Measurements from ENCODE around the gene DYNC1I1. TPM values are rescaled to one million over a fixed set of nuclear protein-coding genes. Genes with fewer than 3 reads are reported as not detected.

Gene DYNC1I1
- total RNA-seq, 3 donors from 2014 or later, result 0.41 to 42.6 (median 1.5) TPM

DNA sequence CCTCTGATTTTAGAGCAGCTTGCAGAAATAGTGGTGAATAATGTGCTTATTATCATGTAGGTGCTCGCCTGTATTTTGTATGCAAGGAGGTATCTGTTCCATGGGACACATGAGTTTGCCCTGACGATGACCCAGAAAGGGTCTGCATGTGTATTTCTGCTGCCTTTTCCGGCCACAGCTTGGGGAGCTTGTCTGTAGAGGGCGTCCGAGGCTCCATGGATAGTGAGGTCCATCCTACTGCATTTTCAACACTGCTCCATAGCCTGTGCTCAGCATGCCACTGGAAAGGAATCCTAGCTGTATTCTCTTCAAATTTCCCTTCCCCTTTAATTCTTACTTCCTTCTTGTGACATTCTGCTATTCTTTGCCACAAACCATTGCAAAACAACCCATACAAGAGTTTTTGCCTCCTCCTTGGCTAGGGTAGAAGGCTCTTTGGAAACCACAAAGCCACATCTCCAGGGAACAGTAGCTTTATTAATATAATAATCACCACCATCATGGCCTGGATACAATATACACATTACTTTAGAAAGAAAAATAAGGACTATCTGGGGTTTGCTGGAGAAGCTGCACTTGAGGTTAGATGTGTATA, 127.7 kb downstream of the DYNC1I1 start:
- Histone ChIP-seq H3K36me3 (ENCODE audit: low read depth) (no peaks in the 10 kb centered on the region), H3K4me3 (no peak overlapping the region), H3K9me3 (no peaks in the 10 kb centered on the region), H3K4me1 (ENCODE audit: low read depth) (no peaks in the 10 kb centered on the region)
- TF ChIP-seq, protein P1, sequence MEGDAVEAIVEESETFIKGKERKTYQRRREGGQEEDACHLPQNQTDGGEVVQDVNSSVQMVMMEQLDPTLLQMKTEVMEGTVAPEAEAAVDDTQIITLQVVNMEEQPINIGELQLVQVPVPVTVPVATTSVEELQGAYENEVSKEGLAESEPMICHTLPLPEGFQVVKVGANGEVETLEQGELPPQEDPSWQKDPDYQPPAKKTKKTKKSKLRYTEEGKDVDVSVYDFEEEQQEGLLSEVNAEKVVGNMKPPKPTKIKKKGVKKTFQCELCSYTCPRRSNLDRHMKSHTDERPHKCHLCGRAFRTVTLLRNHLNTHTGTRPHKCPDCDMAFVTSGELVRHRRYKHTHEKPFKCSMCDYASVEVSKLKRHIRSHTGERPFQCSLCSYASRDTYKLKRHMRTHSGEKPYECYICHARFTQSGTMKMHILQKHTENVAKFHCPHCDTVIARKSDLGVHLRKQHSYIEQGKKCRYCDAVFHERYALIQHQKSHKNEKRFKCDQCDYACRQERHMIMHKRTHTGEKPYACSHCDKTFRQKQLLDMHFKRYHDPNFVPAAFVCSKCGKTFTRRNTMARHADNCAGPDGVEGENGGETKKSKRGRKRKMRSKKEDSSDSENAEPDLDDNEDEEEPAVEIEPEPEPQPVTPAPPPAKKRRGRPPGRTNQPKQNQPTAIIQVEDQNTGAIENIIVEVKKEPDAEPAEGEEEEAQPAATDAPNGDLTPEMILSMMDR (IDR thresholded peaks at IDR 0.05), result no peak
- DNase-seq, result no peak
- intact Hi-C loops (cut with DNase I, micrococcal nuclease), result no loop called here
- no peak for ATAC-seq

GRCh38 chr7:95901006-95901405, 128.7 kb downstream of the DYNC1I1 start:
- Histone ChIP-seq H3K4me1 (ENCODE audit: low read depth) (no peaks in the 10 kb centered on the region), H3K9me3 (no peaks in the 10 kb centered on the region), H3K36me3 (ENCODE audit: low read depth) (no peaks in the 10 kb centered on the region), H3K4me3 (no peak overlapping the region)
- DNase-seq (no peak), ATAC-seq (no peak)
- TF ChIP-seq, protein P1 (IDR thresholded peaks at IDR 0.05), result no peak
- intact Hi-C loops (cut with DNase I, micrococcal nuclease), result no loop called here

DNA sequence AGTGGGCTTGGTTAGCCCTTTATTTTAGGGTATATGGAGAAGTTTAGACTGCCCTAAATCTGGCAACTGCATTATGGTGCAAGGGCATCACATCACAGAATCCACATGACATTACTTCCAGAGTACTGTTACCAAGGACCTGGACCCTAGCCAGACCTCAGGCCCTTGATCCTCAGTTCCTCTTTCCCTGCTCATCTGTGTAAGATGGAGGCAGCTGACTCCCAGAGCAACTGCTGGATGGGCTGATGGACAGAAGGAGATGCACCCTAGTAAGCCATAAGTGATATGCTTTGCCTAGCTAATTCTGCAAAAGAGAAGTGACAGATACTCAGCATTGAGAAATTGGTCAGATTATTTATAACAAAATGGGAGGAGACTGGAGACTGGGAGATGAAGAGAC, 131.7 kb downstream of the DYNC1I1 start:
- intact Hi-C loops (cut with DNase I, micrococcal nuclease), result no loop called here

DNA sequence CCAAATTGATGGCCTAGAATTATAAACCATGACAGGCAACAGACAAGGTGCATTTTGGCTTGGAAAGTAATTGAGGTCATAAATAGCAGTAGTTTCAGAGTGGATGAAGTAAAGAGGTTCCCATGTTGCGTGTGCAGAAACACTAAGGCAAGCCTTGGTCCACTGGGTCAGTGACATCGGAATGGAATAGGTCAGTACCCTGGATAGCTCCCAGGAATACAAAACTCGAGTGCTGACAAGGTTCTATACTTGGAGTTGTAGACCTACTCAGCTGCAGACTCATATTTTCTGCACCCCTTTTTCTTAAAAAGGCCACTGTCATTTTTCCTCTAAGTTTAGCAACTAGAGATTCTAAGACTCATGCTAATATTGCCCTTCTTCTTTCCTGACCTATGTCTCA, 132.8 kb downstream of the DYNC1I1 start:
- ATAC-seq (no peak), DNase-seq (no peak)
- intact Hi-C loops (cut with DNase I, micrococcal nuclease), result no loop called here
- TF ChIP-seq, protein P1 (IDR thresholded peaks at IDR 0.05), result no peak
- Histone ChIP-seq H3K9me3 (no peaks in the 10 kb centered on the region), H3K4me3 (no peak overlapping the region), H3K4me1 (ENCODE audit: low read depth) (no peaks in the 10 kb centered on the region), H3K36me3 (ENCODE audit: low read depth) (no peaks in the 10 kb centered on the region)

More for the DNA sequence above, 131.7 kb downstream of the DYNC1I1 start:
- ATAC-seq, result no peak
- H3K9me3 ChIP-seq, result no peaks in the 10 kb centered on the region
- no peak overlapping the region for H3K4me3 ChIP-seq
- H3K4me1 ChIP-seq (ENCODE audit: low read depth), result no peaks in the 10 kb centered on the region
- peak in 1 of 3 donors; percentile 5 for DNase-seq
- H3K36me3 ChIP-seq (ENCODE audit: low read depth), result no peaks in the 10 kb centered on the region
- TF ChIP-seq, protein P1 (IDR thresholded peaks at IDR 0.05), result no peak

DNA sequence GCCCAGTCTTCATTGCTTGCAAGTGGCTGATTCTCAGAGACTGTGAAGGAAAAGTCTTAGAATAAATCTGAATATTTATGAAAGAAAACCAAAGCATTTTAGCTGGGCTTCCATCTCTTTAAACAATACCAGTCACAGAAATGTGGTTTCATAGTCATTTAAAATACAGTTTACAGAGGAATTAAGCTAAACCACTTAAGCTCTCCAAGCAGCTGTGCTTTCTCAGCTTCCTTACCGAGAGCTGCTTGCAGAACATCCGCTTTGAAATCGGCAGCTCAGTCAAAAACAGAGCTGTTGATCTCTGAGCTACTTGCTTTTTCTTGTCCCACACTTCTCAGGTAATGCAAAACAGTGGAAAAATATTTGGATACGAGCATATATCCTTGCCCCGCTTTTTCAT, 134.5 kb downstream of the DYNC1I1 start:
- Histone ChIP-seq H3K36me3 (ENCODE audit: low read depth) (no peaks in the 10 kb centered on the region), H3K4me3 (no peak overlapping the region), H3K9me3 (no peaks in the 10 kb centered on the region), H3K4me1 (ENCODE audit: low read depth) (no peaks in the 10 kb centered on the region)
- TF ChIP-seq, protein P1 (IDR thresholded peaks at IDR 0.05), result no peak
- intact Hi-C loops (cut with DNase I, micrococcal nuclease), result no loop called here
- DNase-seq (no peak), ATAC-seq (no peak)

GRCh38 chr7:95907337-95907736, 135.0 kb downstream of the DYNC1I1 start:
- DNase-seq, result no peak
- no peaks in the 10 kb centered on the region for H3K9me3 ChIP-seq
- TF ChIP-seq, protein P1 (IDR thresholded peaks at IDR 0.05), result no peak
- no peaks in the 10 kb centered on the region for H3K4me1 ChIP-seq (ENCODE audit: low read depth)
- intact Hi-C loops (cut with DNase I, micrococcal nuclease), result no loop called here
- no peak for ATAC-seq
- no peaks in the 10 kb centered on the region for H3K36me3 ChIP-seq (ENCODE audit: low read depth)
- H3K4me3 ChIP-seq, result no peak overlapping the region

Data from mucosa of descending colon (tissue), 3 donors.